Pancreas (tissue), 10 donors: ENCODE measurements around the gene TNFSF11. TPM values are rescaled to one million over a fixed set of nuclear protein-coding genes. Genes with fewer than 3 reads are reported as not detected.

Experiments used
- ATAC-seq, 4 donors: fragments of 200-7000 bp; cut with Tn5 transposase; one replicate each; pipeline versions ENCODE4 v1.8.0 to v1.9.1; 2020; ENCODE audit warnings: mild to moderate bottlenecking in 4 of 4, moderate library complexity in 4 of 4
- DNase-seq, 6 donors: peaks; one replicate each; pipeline ENCODE4 v3.0.0-alpha.2; 2020
- FAIRE-seq: peaks from 2 replicates; lab custom pipeline; 2012; peaks lifted over from hg19 to GRCh38; lab: Jason Lieb, UNC
- H3K27ac ChIP-seq, 4 donors: fragments of 200-600 bp; sonication (generic); 1 replicate in 3 of 4; 2 replicates in 1 of 4; pipeline versions ENCODE4 v1.5.0 to v1.8.0; 2020
- H3K27me3 ChIP-seq, 4 donors: fragments of 200-600 bp; one replicate each; pipeline ENCODE4 v1.8.0; 2021
- H3K36me3 ChIP-seq, 3 donors: fragments of 200-600 bp; sonication (generic) in 1 of 3; one replicate each; pipeline versions ENCODE4 v1.5.0 to v1.8.0; 2020 to 2021
- H3K4me1 ChIP-seq, 3 donors: fragments of 200-600 bp; one replicate each; pipeline ENCODE4 v1.8.0; 2021
- H3K4me3 ChIP-seq, 4 donors: fragments of 200-600 bp; sonication (generic) in 2 of 4; one replicate each; pipeline versions ENCODE4 v1.5.0 to v1.8.0; 2020 to 2021
- H3K9me3 ChIP-seq, 4 donors: fragments of 200-600 bp; one replicate each; pipeline ENCODE4 v1.8.0; 2021
- WGBS, 2 donors: extraction: QIAGEN DNeasy Blood & Tissue Kit; methylation state at CpG; one replicate each; pipeline ENCODE4 v1.1.7; 2013; 5-methylcytosine and 5-hydroxymethylcytosine counted together
- intact Hi-C, 3 donors: fragments of 100-400 bp; cut with DNase I; formaldehyde crosslinking; loops; one replicate each; pipeline versions ENCODE4 v1.11.1 to v1.14.2; 2022
- polyA plus RNA-seq, 2 donors: library from polyadenylated mRNA; stranded (reverse); fragments of 200-250 nt; gene quantifications; one replicate each; pipeline ENCODE4 v1.2.3, GENCODE V29; 2013
- total RNA-seq, 6 donors: library from RNA; stranded (reverse); fragmentation: NEBNext Ultra II Directional in 4 of 6; extraction: Animal tissue kit (Norgen Biotek cat#: 25700) in 4 of 6; gene quantifications; one replicate each; pipeline versions ENCODE4 v1.2.1 to v1.2.4, GENCODE V29; 2021 to 2023
- TF ChIP-seq, protein P1 (sequence below), 4 donors: fragments of 200-600 bp; sonication (generic) in 3 of 4; IDR thresholded peaks; one replicate each; pipeline versions ENCODE4 v1.5.0 to v1.8.0; 2021; ENCODE audit warnings: antibody characterized with exemption in 4 of 4
- donor health status: healthy with polysubstance abuse.
- donor health status: DM: no; HTN: no; CAD: no; lungs with moderate emphysema.
- donor health status: DM: no; HTN: no; CAD: no.
- donor health status: control.
- donor health status: control.
- donor health status: Bipolar disorder and iron deficiency.
- donor health status: DM: yes; HTN: yes; CAD: no.
- donor health status: DM: no; HTN: no; CAD: no.
- donor health status: DM: no; HTN: no; CAD: no.
- donor health status: DM: yes; HTN: yes; CAD: no.

Gene TNFSF11
- total and polyA plus RNA-seq, 8 donors: 0.11 to 1.1 (median 0.26) TPM; not detected in 3

GRCh38 chr13:42577538-42577937 lies 3.6 kb downstream of the TNFSF11 start:
- intact Hi-C loops: no loop called here

DNA sequence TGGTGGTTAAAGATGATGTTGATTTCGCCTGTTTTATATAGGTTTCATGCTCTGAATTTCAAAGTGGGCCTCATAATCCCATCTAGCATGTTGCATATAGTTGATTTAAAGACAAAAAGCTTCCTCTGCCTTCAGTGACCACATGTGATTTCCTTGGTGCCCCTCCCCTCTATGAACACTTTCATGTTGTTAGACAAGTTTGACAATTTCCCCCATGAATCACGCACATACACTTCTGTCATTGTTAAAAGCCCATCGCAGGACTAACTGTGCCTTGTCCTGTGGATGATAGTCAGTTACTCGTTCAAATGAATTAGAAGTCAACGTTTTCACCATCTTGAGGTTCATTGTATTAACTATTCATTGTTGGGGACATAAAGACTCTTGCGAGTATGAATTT lies 6.7 kb downstream of the TNFSF11 start:
- WGBS, 2 donors: 60% methylated on average over 6 of the region's 6 CpGs
- H3K27me3 ChIP-seq: peaks cover 0 to 35% (median 0%) of the 10 kb centered on the region in 4 donors
- DNase-seq (no peak), ATAC-seq (no peak), FAIRE-seq (no peak)
- no peak overlapping the region for H3K4me3 ChIP-seq
- intact Hi-C loops: no loop called here
- H3K4me1 ChIP-seq: no peaks in the 10 kb centered on the region
- no peaks in the 10 kb centered on the region for H3K9me3 ChIP-seq
- TF ChIP-seq, protein P1, sequence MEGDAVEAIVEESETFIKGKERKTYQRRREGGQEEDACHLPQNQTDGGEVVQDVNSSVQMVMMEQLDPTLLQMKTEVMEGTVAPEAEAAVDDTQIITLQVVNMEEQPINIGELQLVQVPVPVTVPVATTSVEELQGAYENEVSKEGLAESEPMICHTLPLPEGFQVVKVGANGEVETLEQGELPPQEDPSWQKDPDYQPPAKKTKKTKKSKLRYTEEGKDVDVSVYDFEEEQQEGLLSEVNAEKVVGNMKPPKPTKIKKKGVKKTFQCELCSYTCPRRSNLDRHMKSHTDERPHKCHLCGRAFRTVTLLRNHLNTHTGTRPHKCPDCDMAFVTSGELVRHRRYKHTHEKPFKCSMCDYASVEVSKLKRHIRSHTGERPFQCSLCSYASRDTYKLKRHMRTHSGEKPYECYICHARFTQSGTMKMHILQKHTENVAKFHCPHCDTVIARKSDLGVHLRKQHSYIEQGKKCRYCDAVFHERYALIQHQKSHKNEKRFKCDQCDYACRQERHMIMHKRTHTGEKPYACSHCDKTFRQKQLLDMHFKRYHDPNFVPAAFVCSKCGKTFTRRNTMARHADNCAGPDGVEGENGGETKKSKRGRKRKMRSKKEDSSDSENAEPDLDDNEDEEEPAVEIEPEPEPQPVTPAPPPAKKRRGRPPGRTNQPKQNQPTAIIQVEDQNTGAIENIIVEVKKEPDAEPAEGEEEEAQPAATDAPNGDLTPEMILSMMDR (IDR thresholded peaks at IDR 0.05): no peak
- no peak overlapping the region for H3K27ac ChIP-seq
- H3K36me3 ChIP-seq: no peaks in the 10 kb centered on the region

More at GRCh38 chr13:42577538-42577937, 3.6 kb downstream of the TNFSF11 start:
- Histone ChIP-seq H3K4me3 (no peak overlapping the region), H3K9me3 (no peaks in the 10 kb centered on the region), H3K27ac (no peak overlapping the region), H3K27me3 (peaks cover 0 to 43% (median 0%) of the 10 kb centered on the region in 4 donors), H3K36me3 (no peaks in the 10 kb centered on the region), H3K4me1 (no peaks in the 10 kb centered on the region)
- DNase-seq (no peak), ATAC-seq (no peak), FAIRE-seq (no peak)
- TF ChIP-seq, protein P1 (IDR thresholded peaks at IDR 0.05): no peak
- WGBS, 2 donors: 32 to 34% methylated on average over 4 of the region's 4 CpGs

DNA sequence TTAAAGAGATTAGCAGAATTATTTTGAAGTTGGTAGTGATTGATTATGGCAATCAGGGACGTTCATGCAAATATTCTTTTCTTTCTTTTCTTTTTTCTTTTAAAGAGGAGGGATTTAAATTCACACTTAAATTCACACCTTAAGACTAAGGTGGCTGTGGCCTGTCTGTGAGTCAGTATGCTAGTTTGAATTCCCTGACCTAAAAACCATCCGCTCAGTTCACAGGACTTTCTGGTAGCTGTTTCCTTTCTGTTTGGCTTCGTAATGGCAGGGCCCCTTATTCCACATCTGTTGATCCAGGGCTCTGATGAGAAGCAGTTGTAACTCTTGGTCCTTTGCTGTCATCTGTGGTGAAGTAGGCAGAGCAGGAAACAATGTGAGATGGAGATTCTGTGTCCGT lies 7.5 kb downstream of the TNFSF11 start:
- no peak for ATAC-seq
- no peaks in the 10 kb centered on the region for H3K9me3 ChIP-seq
- FAIRE-seq: no peak
- peaks cover 0 to 28% (median 0%) of the 10 kb centered on the region in 4 donors for H3K27me3 ChIP-seq
- H3K36me3 ChIP-seq: no peaks in the 10 kb centered on the region
- no peaks in the 10 kb centered on the region for H3K4me1 ChIP-seq
- no peak overlapping the region for H3K4me3 ChIP-seq
- TF ChIP-seq, protein P1 (IDR thresholded peaks at IDR 0.05): no peak
- H3K27ac ChIP-seq: no peak overlapping the region
- DNase-seq: no peak
- intact Hi-C loops: no loop called here
- 73 to 81% methylated on average over 4 of the region's 4 CpGs for WGBS, 2 donors

GRCh38 chr13:42591602-42592001 lies 17.6 kb downstream of the TNFSF11 start:
- 42 to 63% methylated on average over 4 of the region's 4 CpGs for whole genome bisulfite sequencing, 2 donors
- Histone ChIP-seq H3K27me3 (no peaks in the 10 kb centered on the region), H3K4me1 (no peaks in the 10 kb centered on the region), H3K36me3 (no peaks in the 10 kb centered on the region), H3K4me3 (no peak overlapping the region), H3K27ac (no peak overlapping the region), H3K9me3 (no peaks in the 10 kb centered on the region)
- no peak for ATAC-seq
- TF ChIP-seq, protein P1 (IDR thresholded peaks at IDR 0.05): no peak
- intact Hi-C loops: no loop called here
- no peak for DNase-seq
- no peak for FAIRE-seq

DNA sequence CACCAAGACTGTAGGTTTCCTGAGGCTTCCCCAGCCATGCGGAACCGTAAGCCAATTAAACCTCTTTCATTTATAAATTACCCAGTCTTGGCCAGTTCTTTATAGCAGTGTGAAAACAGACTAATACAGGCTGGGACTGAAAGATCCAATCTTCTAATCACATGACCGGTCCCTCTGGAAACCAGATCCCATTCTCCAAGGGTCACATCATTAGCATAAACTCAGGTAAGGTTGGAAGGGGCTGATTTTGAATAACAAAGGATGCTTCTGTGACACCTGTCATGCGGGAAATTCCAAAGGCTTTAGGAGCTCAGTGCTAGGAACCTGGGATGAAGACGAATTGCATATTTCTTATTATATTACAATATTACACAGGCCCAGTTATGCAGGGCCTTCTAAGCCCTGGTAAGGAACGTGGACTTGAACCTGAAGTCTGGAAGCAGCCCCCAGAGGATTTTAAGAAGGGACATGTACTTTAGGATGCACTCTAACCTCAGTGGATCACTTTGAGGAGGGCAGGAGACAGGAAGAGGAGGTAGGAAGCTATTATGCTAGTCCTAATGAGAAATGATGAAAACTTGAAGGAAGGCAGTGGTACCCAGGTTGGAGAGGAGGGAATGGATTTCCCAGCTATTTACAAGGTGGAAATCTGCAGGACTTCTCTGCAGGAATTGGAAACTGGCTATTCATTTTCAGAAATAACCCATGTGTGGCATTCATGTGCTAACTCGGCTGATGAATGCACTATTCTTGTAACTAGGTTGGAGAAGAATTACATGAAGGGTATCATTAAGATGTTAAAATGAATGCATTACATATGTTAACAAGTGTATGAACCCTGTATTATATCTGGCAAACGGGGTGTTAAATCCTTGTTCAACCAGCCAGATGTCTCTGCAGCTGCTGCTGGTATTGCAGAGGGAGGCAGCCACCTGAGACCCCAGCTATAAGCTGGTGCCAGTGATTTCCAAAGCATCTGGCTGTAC lies 19.3 kb downstream of the TNFSF11 start:
- Histone ChIP-seq H3K36me3 (no peaks in the 10 kb centered on the region), H3K27me3 (no peaks in the 10 kb centered on the region), H3K4me3 (no peak overlapping the region), H3K4me1 (no peaks in the 10 kb centered on the region), H3K27ac (no peak overlapping the region), H3K9me3 (no peaks in the 10 kb centered on the region)
- TF ChIP-seq, protein P1 (IDR thresholded peaks at IDR 0.05): no peak
- no peak for DNase-seq
- no peak for FAIRE-seq
- 51 to 58% methylated on average over 8 of the region's 8 CpGs for WGBS, 2 donors
- no peak for ATAC-seq
- intact Hi-C loops: no loop called here
